ENCODE measurements around the gene TCHP. TPM values are rescaled to one million over a fixed set of nuclear protein-coding genes. Genes with fewer than 3 reads are reported as not detected.
"Not testable (repeated sequence)": the region's sequence is repeated elsewhere in the genome, so short reads cannot be mapped to it uniquely, and the experiment has no call there.

TCHP gene
- polyA plus RNA-seq, 4 donors = 7.0 to 25.5 (median 11.5) TPM

DNA sequence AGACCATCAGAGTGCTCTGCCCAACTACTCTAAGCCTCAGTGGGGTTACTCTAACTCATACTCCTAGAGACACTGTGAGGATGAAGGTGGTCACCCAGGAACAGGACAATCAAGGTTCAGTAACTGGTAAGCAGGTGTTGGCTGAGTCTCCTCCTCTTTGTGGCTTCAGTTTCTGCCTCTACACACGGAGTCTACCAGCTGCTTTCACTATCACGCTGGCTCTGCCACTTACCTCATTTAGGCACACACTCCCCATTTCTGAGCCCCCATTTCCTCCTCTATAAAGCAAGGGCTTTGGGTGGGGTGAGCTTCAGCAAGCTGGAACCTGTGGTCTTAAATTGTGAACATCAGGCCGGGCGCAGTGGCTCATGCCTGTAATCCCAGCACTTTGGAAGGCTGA, 7.3 kb upstream of the TCHP start:
- no peak overlapping the region for H3K27ac ChIP-seq (ENCODE audit: low read depth in 1 of 3, low read length in 2 of 3)
- FAIRE-seq = no peak
- 34 to 53% (median 41%) methylated on average over 4 of the region's 4 CpGs for WGBS, 3 donors

DNA sequence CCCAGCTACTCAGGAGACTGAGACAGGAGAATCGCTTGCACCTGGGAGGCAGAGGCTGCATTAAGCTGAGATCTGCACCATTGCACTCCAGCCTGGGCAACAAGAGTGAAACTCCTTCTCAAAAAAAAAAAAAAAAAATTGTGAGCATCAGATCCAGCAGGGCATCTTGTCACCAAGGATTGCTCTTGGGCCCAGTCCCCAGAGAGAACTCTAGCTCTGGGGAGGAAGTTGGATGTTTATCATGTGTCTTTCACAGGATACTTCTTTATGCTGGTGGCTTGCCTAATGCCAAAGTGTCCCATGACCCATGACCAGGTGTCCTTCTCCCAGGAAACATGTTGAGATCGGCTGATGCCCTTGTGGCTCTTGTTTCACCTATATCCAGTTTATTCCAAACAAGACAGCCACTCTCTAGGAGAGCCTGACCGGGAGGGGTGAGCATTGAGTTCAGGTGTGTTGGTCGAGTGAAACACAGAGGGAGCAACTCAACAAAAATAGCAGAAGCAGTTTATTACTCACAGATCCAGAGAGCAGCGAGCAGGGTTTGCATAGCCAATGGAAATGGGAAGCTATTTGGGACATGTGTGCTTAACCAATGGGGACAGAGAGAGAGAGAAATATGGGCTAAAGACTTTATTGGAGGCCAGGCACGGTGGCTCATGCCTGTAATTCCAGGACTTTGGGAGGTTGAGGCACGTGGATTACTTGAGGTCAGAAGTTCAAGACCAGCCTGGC, 6.6 kb upstream of the TCHP start:
- H3K27ac ChIP-seq (ENCODE audit: low read depth in 1 of 3, low read length in 2 of 3) = no peak overlapping the region
- H3K36me3 ChIP-seq (ENCODE audit: control insufficient read depth in 3 of 3, insufficient read depth in 2 of 3, low read depth in 1 of 3, low read length in 3 of 3) = no peaks in the 10 kb centered on the region
- H3K4me1 ChIP-seq (ENCODE audit: control insufficient read depth in 3 of 3, insufficient read depth in 2 of 3, low read depth in 1 of 3, low read length in 2 of 3) = peaks cover 0 to 7% (median under 1%) of the 10 kb centered on the region in 3 donors
- no peaks in the 10 kb centered on the region for H3K27me3 ChIP-seq (ENCODE audit: control insufficient read depth in 3 of 3, insufficient read depth in 3 of 3, low read length in 3 of 3)
- WGBS, 3 donors = 80 to 84% (median 81%) methylated on average over 7 of the region's 7 CpGs
- no peaks in the 10 kb centered on the region for H3K9me3 ChIP-seq (ENCODE audit: control insufficient read depth in 2 of 2, insufficient read depth in 1 of 2, low read depth in 1 of 2, low read length in 1 of 2)
- DNase-seq (no peak), FAIRE-seq (no peak)
- H3K4me3 ChIP-seq (ENCODE audit: low read depth in 1 of 3, low read length in 3 of 3) = no peak overlapping the region

More for the DNA sequence above, 7.3 kb upstream of the TCHP start:
- Histone ChIP-seq H3K4me1 (ENCODE audit: control insufficient read depth in 3 of 3, insufficient read depth in 2 of 3, low read depth in 1 of 3, low read length in 2 of 3) (peaks cover 0 to 7% (median 3%) of the 10 kb centered on the region in 3 donors), H3K9me3 (ENCODE audit: control insufficient read depth in 2 of 2, insufficient read depth in 1 of 2, low read depth in 1 of 2, low read length in 1 of 2) (no peaks in the 10 kb centered on the region), H3K4me3 (ENCODE audit: low read depth in 1 of 3, low read length in 3 of 3) (no peak overlapping the region), H3K27me3 (ENCODE audit: control insufficient read depth in 3 of 3, insufficient read depth in 3 of 3, low read length in 3 of 3) (no peaks in the 10 kb centered on the region), H3K36me3 (ENCODE audit: control insufficient read depth in 3 of 3, insufficient read depth in 2 of 3, low read depth in 1 of 3, low read length in 3 of 3) (no peaks in the 10 kb centered on the region)
- no peak for DNase-seq

DNA sequence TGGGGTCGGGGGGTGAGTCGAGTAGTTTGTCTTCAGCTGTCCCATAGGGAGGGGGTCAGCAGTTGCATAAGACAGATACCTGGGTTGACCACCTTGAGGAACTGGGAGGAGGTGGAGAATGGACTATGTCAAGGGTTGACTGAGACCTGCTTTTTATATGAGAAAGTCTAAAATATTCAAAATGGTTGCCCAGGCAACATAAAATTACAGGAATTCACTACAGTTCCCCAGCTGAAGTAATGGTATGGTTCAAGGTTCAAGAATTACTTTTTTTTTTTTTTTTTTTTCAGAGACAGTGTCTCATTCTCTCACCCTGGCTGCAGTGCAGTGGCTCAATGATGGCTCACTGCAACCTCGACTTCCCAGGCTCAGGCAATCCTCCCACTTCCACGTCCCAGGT, 5.1 kb upstream of the TCHP start:
- H3K27ac ChIP-seq (ENCODE audit: low read depth in 1 of 3, low read length in 2 of 3) = no peak overlapping the region
- DNase-seq = no peak
- no peaks in the 10 kb centered on the region for H3K27me3 ChIP-seq (ENCODE audit: control insufficient read depth in 3 of 3, insufficient read depth in 3 of 3, low read length in 3 of 3)
- no peaks in the 10 kb centered on the region for H3K36me3 ChIP-seq (ENCODE audit: control insufficient read depth in 3 of 3, insufficient read depth in 2 of 3, low read depth in 1 of 3, low read length in 3 of 3)
- no peak for FAIRE-seq
- no peak overlapping the region for H3K4me3 ChIP-seq (ENCODE audit: low read depth in 1 of 3, low read length in 3 of 3)
- H3K9me3 ChIP-seq (ENCODE audit: control insufficient read depth in 2 of 2, insufficient read depth in 1 of 2, low read depth in 1 of 2, low read length in 1 of 2) = no peaks in the 10 kb centered on the region
- H3K4me1 ChIP-seq (ENCODE audit: control insufficient read depth in 3 of 3, insufficient read depth in 2 of 3, low read depth in 1 of 3, low read length in 2 of 3) = peaks cover 0 to 9% (median 0%) of the 10 kb centered on the region in 3 donors
- 58 to 63% (median 62%) methylated on average over 4 of the region's 4 CpGs for whole genome bisulfite sequencing, 3 donors

DNA sequence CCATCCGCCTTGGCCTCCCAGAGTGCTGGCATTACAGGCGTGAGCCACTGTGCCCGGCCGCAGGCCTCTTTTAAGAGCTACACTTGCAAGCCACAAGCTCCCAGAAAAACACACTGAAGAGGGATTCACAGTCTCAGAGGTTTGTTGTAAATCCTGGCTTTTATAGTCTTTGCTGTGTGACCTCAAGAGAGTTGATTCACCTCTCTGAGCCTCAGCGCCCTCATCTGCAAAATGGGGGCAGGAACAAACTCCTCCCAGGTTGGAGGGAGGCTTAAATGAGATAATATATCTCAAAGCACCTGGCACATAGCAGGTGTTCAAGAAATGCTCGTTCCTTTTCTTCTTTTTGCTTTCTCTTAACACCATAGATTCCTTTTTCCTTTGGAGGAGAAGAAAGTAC, 3.9 kb upstream of the TCHP start:
- Histone ChIP-seq H3K27ac (ENCODE audit: low read depth in 1 of 3, low read length in 2 of 3) (no peak overlapping the region), H3K4me3 (ENCODE audit: low read depth in 1 of 3, low read length in 3 of 3) (no peak overlapping the region), H3K9me3 (ENCODE audit: control insufficient read depth in 2 of 2, insufficient read depth in 1 of 2, low read depth in 1 of 2, low read length in 1 of 2) (no peaks in the 10 kb centered on the region), H3K4me1 (ENCODE audit: control insufficient read depth in 3 of 3, insufficient read depth in 2 of 3, low read depth in 1 of 3, low read length in 2 of 3) (peaks cover 0 to 9% (median 0%) of the 10 kb centered on the region in 3 donors), H3K27me3 (ENCODE audit: control insufficient read depth in 3 of 3, insufficient read depth in 3 of 3, low read length in 3 of 3) (no peaks in the 10 kb centered on the region), H3K36me3 (ENCODE audit: control insufficient read depth in 3 of 3, insufficient read depth in 2 of 3, low read depth in 1 of 3, low read length in 3 of 3) (no peaks in the 10 kb centered on the region)
- DNase-seq (no peak), FAIRE-seq (no peak)
- 87 to 93% (median 88%) methylated on average over 6 of the region's 6 CpGs for WGBS, 3 donors

DNA sequence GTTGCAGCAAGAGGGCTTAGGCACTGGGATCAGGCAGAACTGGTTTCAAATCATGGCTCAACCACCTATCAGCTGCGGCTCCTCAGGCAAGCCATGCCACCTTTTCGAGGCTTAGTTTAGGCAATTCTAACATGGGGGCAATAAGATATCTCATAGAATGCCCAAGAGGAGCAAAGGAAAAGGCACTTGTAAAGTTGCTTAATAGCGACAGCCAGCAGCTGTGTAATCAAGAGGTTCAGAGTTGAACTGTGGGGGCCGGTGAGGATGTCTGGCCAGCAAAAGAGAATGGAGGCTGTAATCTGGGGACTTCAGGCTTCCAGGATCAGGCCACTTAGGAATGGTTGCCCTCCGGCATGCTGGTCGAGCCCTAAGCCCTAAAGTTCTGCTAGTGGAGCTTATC, 3.0 kb upstream of the TCHP start:
- WGBS, 3 donors = 62 to 78% (median 72%) methylated on average over 6 of the region's 6 CpGs
- H3K27ac ChIP-seq (ENCODE audit: low read depth in 1 of 3, low read length in 2 of 3) = no peak overlapping the region
- FAIRE-seq = no peak

DNA sequence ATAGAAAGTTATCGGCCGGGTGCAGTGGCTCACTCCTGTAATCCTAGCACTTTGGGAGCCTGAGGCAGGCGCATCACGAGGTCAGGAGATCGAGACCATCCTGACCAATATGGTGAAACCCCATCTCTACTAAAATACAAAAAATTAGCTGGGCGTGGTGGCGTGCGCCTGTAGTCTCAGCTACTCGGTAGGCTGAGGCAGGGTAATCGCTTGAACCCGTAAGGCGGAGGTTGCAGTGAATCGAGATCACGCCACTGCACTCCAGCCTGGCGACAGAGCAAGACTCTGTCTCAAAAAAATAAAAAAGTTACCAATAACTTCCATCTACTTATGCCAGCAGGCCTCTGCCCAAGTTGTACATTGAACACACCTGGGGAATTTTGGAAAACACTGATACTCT, 729 bp upstream of the TCHP start:
- FAIRE-seq; H3K27me3 ChIP-seq (ENCODE audit: control insufficient read depth in 3 of 3, insufficient read depth in 3 of 3, low read length in 3 of 3); H3K4me1 ChIP-seq (ENCODE audit: control insufficient read depth in 3 of 3, insufficient read depth in 2 of 3, low read depth in 1 of 3, low read length in 2 of 3); DNase-seq; H3K9me3 ChIP-seq (ENCODE audit: control insufficient read depth in 2 of 2, insufficient read depth in 1 of 2, low read depth in 1 of 2, low read length in 1 of 2): not testable (repeated sequence)
- Histone ChIP-seq H3K36me3 (ENCODE audit: control insufficient read depth in 3 of 3, insufficient read depth in 2 of 3, low read depth in 1 of 3, low read length in 3 of 3) (peaks cover 0 to 16% (median 5%) of the 10 kb centered on the region in 3 donors), H3K4me3 (ENCODE audit: low read depth in 1 of 3, low read length in 3 of 3) (peak overlapping the region in 1 of 3 donors; percentile 77), H3K27ac (ENCODE audit: low read depth in 1 of 3, low read length in 2 of 3) (peak overlapping the region in 1 of 3 donors; percentile 76)
- WGBS, 3 donors = 84 to 91% (median 86%) methylated on average over 15 of the region's 15 CpGs

More for the DNA sequence above, 3.0 kb upstream of the TCHP start:
- H3K27me3 ChIP-seq (ENCODE audit: control insufficient read depth in 3 of 3, insufficient read depth in 3 of 3, low read length in 3 of 3) = no peaks in the 10 kb centered on the region
- peak in 1 of 2 donors; percentile 34 for DNase-seq
- H3K4me3 ChIP-seq (ENCODE audit: low read depth in 1 of 3, low read length in 3 of 3) = no peak overlapping the region
- H3K36me3 ChIP-seq (ENCODE audit: control insufficient read depth in 3 of 3, insufficient read depth in 2 of 3, low read depth in 1 of 3, low read length in 3 of 3) = peaks cover 0 to under 1% (median 0%) of the 10 kb centered on the region in 3 donors
- peaks cover 0 to 9% (median 2%) of the 10 kb centered on the region in 3 donors for H3K4me1 ChIP-seq (ENCODE audit: control insufficient read depth in 3 of 3, insufficient read depth in 2 of 3, low read depth in 1 of 3, low read length in 2 of 3)
- H3K9me3 ChIP-seq (ENCODE audit: control insufficient read depth in 2 of 2, insufficient read depth in 1 of 2, low read depth in 1 of 2, low read length in 1 of 2) = no peaks in the 10 kb centered on the region

DNA sequence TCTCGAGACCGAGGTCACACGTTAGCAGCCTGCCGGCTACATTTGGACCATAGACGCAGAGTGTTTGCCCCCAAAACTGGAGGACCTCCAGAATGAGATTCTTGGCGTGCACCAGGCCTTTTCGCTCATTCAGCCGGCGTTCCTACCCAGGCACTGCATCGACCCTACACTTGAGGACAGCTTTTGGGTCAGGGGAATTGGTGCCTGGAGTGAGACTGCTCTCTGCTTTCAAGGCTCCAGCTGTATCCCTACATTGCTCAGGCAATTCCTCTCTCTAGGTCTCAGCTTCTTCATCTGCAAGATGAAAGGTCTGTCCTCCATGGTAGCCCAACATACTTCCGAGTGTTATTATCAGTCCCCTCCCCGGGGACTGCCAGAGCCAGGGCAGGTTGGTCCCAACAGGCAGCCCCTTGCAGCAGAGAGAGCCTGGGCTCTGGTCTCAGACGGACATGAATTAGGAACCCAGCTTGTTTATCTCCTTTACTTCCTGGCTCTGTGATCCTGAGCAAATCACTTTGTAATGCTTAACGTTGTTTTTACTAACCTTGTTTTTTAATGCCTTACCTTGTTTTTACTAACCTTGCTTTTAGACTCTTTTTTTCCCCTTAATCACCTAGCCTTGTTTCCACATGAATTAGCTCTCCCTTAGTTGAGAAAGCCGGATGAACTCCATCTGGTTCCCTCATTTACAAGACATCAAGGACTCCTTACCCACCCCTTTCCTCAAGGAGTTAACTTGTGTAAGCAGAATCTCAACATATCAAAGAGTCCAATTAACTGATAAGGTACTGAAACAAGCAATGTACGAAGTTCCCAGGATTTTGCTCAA, 892 bp downstream of the TCHP start:
- Histone ChIP-seq H3K36me3 (ENCODE audit: control insufficient read depth in 3 of 3, insufficient read depth in 2 of 3, low read depth in 1 of 3, low read length in 3 of 3) (peaks cover 3 to 32% (median 14%) of the 10 kb centered on the region in 3 donors), H3K27ac (ENCODE audit: low read depth in 1 of 3, low read length in 2 of 3) (peak overlapping the region in 2 of 3 donors; percentile 76 to 82), H3K9me3 (ENCODE audit: control insufficient read depth in 2 of 2, insufficient read depth in 1 of 2, low read depth in 1 of 2, low read length in 1 of 2) (no peaks in the 10 kb centered on the region), H3K27me3 (ENCODE audit: control insufficient read depth in 3 of 3, insufficient read depth in 3 of 3, low read length in 3 of 3) (no peaks in the 10 kb centered on the region), H3K4me3 (ENCODE audit: low read depth in 1 of 3, low read length in 3 of 3) (peak overlapping the region; percentile 77 to 81 (median 81)), H3K4me1 (ENCODE audit: control insufficient read depth in 3 of 3, insufficient read depth in 2 of 3, low read depth in 1 of 3, low read length in 2 of 3) (peaks cover 0 to 9% (median 2%) of the 10 kb centered on the region in 3 donors)
- 2 to 4% (median 2%) methylated on average over 16 of the region's 16 CpGs for WGBS, 3 donors
- DNase-seq (peak; percentile 28 to 36), FAIRE-seq (no peak)

DNA sequence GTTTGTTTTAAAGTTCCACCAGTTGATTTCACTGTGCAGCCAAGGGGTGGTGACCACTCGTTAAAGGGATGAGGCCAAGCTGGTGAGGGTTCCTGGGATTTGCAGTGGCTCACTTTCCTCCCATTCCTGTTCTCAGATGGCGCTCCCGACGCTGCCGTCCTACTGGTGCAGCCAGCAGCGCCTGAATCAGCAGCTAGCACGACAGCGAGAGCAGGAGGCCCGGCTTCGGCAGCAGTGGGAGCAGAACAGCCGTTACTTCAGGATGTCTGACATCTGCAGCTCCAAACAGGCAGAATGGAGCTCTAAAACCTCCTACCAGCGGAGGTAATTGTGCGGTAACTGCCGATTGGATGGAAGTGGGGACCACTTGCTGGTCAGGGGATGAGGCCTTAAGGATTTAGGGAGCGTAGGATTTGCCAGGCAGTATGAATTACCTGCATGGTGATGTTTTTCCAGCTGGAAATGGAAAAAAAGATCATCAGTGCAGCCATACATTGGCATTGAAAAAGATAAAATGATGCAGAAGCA, 2.9 kb downstream of the TCHP start:
- DNase-seq (no peak), FAIRE-seq (no peak)
- Histone ChIP-seq H3K4me3 (ENCODE audit: low read depth in 1 of 3, low read length in 3 of 3) (no peak overlapping the region), H3K4me1 (ENCODE audit: control insufficient read depth in 3 of 3, insufficient read depth in 2 of 3, low read depth in 1 of 3, low read length in 2 of 3) (peaks cover 0 to 2% (median 2%) of the 10 kb centered on the region in 3 donors), H3K9me3 (ENCODE audit: control insufficient read depth in 2 of 2, insufficient read depth in 1 of 2, low read depth in 1 of 2, low read length in 1 of 2) (no peaks in the 10 kb centered on the region), H3K27ac (ENCODE audit: low read depth in 1 of 3, low read length in 2 of 3) (no peak overlapping the region), H3K36me3 (ENCODE audit: control insufficient read depth in 3 of 3, insufficient read depth in 2 of 3, low read depth in 1 of 3, low read length in 3 of 3) (peaks cover 9 to 52% (median 21%) of the 10 kb centered on the region in 3 donors), H3K27me3 (ENCODE audit: control insufficient read depth in 3 of 3, insufficient read depth in 3 of 3, low read length in 3 of 3) (no peaks in the 10 kb centered on the region)
- 82 to 96% (median 93%) methylated on average over 15 of the region's 15 CpGs for WGBS, 3 donors

All from small intestine (tissue), 7 donors.